ENCODE data around the gene FAM184B. TPM values are rescaled to one million over a fixed set of nuclear protein-coding genes. Genes with fewer than 3 reads are reported as not detected.

Gene FAM184B
- total RNA-seq, 4 donors from 2014 or later: not detected

DNA sequence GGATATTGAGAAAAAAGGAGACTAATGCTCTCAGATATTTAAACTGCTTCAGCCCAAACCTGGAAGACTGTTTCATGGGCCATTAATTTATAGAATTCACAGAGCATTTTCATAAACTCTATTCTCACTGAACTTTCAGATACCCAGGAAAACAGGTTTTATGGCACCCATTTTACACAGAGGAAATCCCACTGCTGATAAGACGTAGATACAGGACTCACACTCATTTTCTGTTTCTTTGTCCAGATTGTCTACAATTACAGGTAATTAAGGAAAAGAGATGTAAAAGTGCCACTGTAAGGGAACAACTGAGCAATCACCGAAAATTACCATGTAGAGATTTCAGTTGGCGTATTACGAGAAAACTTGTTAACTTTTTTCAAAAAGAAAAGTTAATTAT is 83.3 kb downstream of the FAM184B start:
- DNase-seq (ENCODE audit: low spot score in 2 of 2): no peak
- H3K4me1 ChIP-seq: no peaks in the 10 kb centered on the region
- no peak overlapping the region for H3K27ac ChIP-seq
- H3K36me3 ChIP-seq: no peaks in the 10 kb centered on the region
- no peak overlapping the region for H3K4me3 ChIP-seq
- WGBS, 2 donors: 64 to 65% methylated on average over 4 of the region's 4 CpGs
- H3K27me3 ChIP-seq: no peaks in the 10 kb centered on the region
- TF ChIP-seq POLR2A (IDR thresholded peaks at IDR 0.05): no peak
- no peak for TF ChIP-seq EP300 (IDR thresholded peaks at IDR 0.05)
- TF ChIP-seq, protein P1, sequence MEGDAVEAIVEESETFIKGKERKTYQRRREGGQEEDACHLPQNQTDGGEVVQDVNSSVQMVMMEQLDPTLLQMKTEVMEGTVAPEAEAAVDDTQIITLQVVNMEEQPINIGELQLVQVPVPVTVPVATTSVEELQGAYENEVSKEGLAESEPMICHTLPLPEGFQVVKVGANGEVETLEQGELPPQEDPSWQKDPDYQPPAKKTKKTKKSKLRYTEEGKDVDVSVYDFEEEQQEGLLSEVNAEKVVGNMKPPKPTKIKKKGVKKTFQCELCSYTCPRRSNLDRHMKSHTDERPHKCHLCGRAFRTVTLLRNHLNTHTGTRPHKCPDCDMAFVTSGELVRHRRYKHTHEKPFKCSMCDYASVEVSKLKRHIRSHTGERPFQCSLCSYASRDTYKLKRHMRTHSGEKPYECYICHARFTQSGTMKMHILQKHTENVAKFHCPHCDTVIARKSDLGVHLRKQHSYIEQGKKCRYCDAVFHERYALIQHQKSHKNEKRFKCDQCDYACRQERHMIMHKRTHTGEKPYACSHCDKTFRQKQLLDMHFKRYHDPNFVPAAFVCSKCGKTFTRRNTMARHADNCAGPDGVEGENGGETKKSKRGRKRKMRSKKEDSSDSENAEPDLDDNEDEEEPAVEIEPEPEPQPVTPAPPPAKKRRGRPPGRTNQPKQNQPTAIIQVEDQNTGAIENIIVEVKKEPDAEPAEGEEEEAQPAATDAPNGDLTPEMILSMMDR (IDR thresholded peaks at IDR 0.05): no peak
- peaks cover 0 to 14% (median 2%) of the 10 kb centered on the region in 4 donors for H3K9me3 ChIP-seq

GRCh38 chr4:17695341-17695740 is 86.1 kb downstream of the FAM184B start:
- H3K27ac ChIP-seq: no peak overlapping the region
- no peaks in the 10 kb centered on the region for H3K27me3 ChIP-seq
- no peaks in the 10 kb centered on the region for H3K36me3 ChIP-seq
- TF ChIP-seq EP300 (IDR thresholded peaks at IDR 0.05): no peak
- TF ChIP-seq POLR2A (IDR thresholded peaks at IDR 0.05): no peak
- TF ChIP-seq, protein P1 (IDR thresholded peaks at IDR 0.05): no peak
- H3K4me1 ChIP-seq: no peaks in the 10 kb centered on the region
- no peak for DNase-seq (ENCODE audit: low spot score in 2 of 2)
- H3K9me3 ChIP-seq: peaks cover 0 to 14% (median 2%) of the 10 kb centered on the region in 4 donors
- H3K4me3 ChIP-seq: no peak overlapping the region
- WGBS, 2 donors: 90 to 99% methylated on average over 3 of the region's 3 CpGs

DNA sequence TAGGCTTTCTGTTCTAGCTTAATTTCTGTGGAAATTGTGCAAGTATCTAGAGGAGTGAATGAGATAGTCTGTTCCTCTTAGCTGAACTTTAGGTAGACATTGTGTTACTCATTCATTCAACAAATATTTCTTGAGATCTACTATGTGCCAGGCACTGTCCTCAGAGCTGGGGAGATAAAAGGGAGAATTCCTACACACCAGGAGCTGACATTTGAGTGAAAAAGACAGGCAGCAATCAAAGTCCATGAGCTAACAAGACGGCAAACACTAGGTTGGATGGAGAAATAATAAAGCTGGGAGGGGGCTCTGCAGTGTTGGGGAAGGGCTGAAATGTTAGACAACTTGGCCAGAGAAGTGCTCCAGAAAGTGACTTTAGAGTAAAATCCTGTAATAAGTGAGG is 86.9 kb downstream of the FAM184B start:
- no peak for DNase-seq (ENCODE audit: low spot score in 2 of 2)
- TF ChIP-seq, protein P1 (IDR thresholded peaks at IDR 0.05): no peak
- TF ChIP-seq POLR2A (IDR thresholded peaks at IDR 0.05) (no peak), EP300 (IDR thresholded peaks at IDR 0.05) (no peak)
- no peak overlapping the region for H3K4me3 ChIP-seq
- H3K27ac ChIP-seq: no peak overlapping the region
- H3K9me3 ChIP-seq: peaks cover 0 to 10% (median 2%) of the 10 kb centered on the region in 4 donors
- 46 to 80% methylated on average over 1 of the region's 1 CpG for WGBS, 2 donors
- H3K27me3 ChIP-seq: no peaks in the 10 kb centered on the region
- no peaks in the 10 kb centered on the region for H3K4me1 ChIP-seq
- no peaks in the 10 kb centered on the region for H3K36me3 ChIP-seq

DNA sequence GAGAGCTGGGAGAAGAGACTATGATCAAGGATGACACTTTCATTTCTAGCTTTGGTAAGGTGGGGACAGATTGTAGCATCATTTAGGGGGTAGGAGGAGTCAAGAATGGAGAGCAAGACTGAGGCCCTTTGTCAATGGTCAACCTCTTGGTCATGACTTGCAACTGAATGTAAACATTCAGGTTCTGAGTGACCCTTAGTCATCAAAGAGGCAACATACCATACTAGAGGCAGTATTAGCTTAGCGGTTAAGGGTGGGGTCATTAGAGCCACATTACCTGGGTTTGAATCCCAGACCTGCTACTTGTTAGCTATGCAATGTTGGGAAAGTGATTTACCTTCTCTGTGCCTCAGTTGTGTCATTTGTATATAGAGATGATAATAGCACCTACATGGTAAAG is 90.5 kb downstream of the FAM184B start:
- TF ChIP-seq, protein P1 (IDR thresholded peaks at IDR 0.05): no peak
- TF ChIP-seq POLR2A (IDR thresholded peaks at IDR 0.05) (no peak), EP300 (IDR thresholded peaks at IDR 0.05) (no peak)
- Histone ChIP-seq H3K27me3 (no peaks in the 10 kb centered on the region), H3K36me3 (no peaks in the 10 kb centered on the region), H3K4me3 (no peak overlapping the region), H3K4me1 (no peaks in the 10 kb centered on the region), H3K27ac (no peak overlapping the region), H3K9me3 (no peaks in the 10 kb centered on the region)
- WGBS, 2 donors: 92 to 95% methylated on average over 1 of the region's 1 CpG
- DNase-seq (ENCODE audit: low spot score in 2 of 2): no peak

- no peaks in the 10 kb centered on the region for H3K9me3 ChIP-seq
- no peak for DNase-seq (ENCODE audit: low spot score in 2 of 2)
- H3K27me3 ChIP-seq: no peaks in the 10 kb centered on the region
- no peaks in the 10 kb centered on the region for H3K4me1 ChIP-seq
- no peak overlapping the region for H3K27ac ChIP-seq
- TF ChIP-seq POLR2A (IDR thresholded peaks at IDR 0.05): no peak
- no peak overlapping the region for H3K4me3 ChIP-seq
- no peaks in the 10 kb centered on the region for H3K36me3 ChIP-seq
- 94% methylated on average over 5 of the region's 5 CpGs for WGBS, 2 donors
Measured at GRCh38 chr4:17690135-17690534, 91.3 kb downstream of the FAM184B start.

- WGBS, 2 donors: 31 to 36% methylated on average over 9 of the region's 9 CpGs
- Histone ChIP-seq H3K27me3 (no peaks in the 10 kb centered on the region), H3K4me3 (no peak overlapping the region), H3K36me3 (no peaks in the 10 kb centered on the region), H3K27ac (no peak overlapping the region), H3K9me3 (no peaks in the 10 kb centered on the region), H3K4me1 (no peaks in the 10 kb centered on the region)
- TF ChIP-seq, protein P1 (IDR thresholded peaks at IDR 0.05): no peak
- TF ChIP-seq POLR2A (IDR thresholded peaks at IDR 0.05): no peak
- DNase-seq (ENCODE audit: low spot score in 2 of 2): no peak
Measured at GRCh38 chr4:17688011-17688441, 93.4 kb downstream of the FAM184B start.
